ENCODE results near the gene MRPL53.
"Not testable (repeated sequence)": the region's sequence is repeated elsewhere in the genome, so short reads cannot be mapped to it uniquely, and the experiment has no call there.

The MRPL53 gene

GRCh38 chr2:74481431-74481830 lies 9.0 kb upstream of the MRPL53 start:
- DNase-seq: no peak

DNA sequence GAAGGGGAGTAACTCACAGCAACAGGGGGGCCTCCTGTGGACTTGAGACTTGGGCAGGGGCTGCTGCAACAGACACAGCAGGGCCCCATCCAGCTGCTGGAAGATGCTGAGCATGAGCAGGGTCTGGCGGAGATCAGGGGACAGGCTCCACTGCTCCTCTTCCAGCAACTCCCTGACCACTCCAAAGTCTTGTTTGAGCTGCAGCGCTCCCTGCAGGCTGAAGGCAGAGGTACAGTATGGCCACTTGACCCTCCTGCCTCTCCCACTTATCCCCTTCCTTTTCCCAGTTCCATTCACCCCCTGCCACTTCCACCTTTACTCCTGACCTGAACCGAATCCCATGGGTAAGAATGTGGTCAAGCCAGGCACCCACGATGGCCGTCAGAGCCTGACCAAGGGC lies 2.4 kb upstream of the MRPL53 start:
- DNase-seq: no peak

- DNase-seq: no peak
Observed at GRCh38 chr2:74474481-74474880, 2.0 kb upstream of the MRPL53 start.

DNA sequence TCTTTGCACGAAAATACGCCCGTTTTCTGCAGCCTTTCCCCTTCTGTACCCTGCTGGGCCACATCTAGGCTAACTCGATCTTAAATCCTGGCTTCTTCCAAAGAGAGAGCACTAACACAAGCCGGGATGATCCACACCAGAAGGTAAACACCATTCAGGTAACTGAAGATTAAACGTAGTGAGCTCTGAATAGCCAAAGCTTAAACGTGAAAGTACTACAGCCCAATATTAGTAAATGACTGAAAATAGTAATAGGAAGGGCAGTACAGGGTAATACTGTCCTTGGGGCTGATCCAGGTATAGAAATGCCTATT lies 422 bp upstream of the MRPL53 start:
- no peak for DNase-seq

- no peak for DNase-seq
Observed at GRCh38 chr2:74471332-74472065, 981 bp downstream of the MRPL53 start.

DNA sequence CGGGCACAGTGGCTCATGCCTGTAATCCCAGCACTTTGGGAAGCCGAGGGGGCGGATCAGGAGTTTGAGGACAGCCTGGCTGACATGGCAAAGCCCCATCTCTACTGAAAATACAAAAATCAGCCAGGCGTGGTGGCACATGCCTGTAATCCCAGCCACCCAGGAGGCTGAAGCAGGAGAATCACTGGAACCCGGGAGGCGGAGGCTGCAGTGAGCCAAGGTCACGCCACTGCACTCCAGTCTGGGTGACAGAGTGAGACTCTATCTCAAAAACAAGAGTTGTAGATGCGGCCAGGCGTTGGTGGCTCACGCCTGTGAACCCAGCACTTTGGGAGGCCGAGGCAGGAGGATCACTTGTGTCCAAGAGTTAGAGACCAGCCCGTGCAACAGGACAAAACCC lies 1.7 kb downstream of the MRPL53 start:
- not testable (repeated sequence) for DNase-seq

DNA sequence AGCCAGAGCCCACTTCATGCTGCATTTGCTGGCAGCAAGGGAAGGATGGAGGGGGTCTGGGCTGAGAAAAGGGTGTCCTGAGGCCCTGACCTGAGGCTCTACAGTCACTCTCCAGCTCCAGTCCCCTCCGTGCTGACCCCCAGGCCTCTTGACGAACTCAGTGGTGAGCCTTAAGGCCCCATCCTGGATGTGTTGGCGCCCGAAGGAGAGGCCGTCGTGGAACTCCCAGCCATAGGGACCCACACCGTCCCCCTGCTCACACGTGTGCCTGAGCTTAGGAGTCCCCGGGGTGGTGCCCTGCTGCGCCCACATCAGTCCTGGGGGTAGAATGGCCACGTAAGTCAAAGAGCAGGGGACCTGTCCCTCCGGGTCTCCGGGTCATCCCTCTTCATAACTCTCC lies 8.1 kb downstream of the MRPL53 start:
- no peak for DNase-seq

- no peak for DNase-seq
Observed at GRCh38 chr2:74462786-74463105, 9.7 kb downstream of the MRPL53 start.

DNA sequence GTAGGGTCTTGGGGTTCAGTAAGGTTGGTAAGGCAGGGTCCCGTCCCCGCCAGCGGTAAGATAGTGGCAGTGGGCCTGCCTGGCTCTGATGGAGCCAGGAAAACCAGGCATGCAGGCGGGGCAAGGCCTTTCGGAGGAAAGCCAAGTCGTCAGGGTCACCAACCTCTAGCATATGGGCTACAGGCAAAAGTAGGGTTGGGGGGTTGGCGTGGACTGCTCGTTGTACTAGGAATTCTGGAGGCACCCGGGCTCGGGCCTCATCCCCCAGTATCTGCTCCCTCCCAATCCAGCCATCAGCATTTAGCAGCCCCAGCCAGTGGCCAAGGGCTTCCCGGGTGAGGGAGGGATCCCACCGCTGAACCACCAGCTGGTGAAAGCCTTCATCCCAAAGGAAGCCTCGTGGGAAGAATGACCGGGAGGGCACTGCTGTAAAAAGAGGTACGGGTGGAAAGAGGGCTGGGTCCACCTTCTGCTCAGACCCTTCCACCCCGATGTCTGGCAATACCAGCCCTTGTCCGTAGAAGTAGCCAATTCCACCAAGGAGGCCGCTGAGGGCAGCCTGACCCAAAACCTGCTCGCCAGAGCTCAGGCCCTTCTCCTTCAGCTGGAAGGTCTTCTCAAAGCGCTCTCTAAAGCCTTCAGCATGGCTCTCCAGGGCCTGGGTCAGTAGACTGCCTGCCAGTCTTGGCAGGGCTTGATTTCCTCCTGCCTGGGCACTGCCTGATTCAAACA lies 10.3 kb downstream of the MRPL53 start:
- no peak for DNase-seq

GRCh38 chr2:74461187-74462053 lies 11.1 kb downstream of the MRPL53 start:
- no peak for DNase-seq

GRCh38 chr2:74460187-74460586 lies 12.3 kb downstream of the MRPL53 start:
- not testable (repeated sequence) for DNase-seq

- not testable (repeated sequence) for DNase-seq
Observed at GRCh38 chr2:74459503-74460118, 12.9 kb downstream of the MRPL53 start.

DNA sequence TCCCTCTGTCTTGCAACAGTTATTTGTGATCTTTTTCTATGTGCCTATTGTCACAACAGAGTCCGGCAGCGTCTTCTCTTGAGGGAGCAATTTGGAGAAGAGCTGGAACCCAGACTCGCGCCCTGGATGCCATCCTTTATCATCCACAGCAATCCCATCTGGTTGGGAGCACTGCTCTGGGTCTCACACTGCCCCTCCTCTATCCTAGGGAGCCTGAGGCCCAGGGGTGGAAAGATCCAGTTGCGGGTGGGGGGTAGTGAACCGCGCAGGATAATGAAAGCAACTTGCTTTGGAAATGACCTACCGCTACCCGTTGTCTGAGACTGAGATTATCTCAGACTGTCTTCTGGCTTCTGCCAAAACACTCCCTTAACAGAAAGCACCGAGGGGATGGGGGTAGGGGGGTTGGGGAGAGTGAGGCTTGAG lies 13.5 kb downstream of the MRPL53 start:
- DNase-seq: no peak

DNA sequence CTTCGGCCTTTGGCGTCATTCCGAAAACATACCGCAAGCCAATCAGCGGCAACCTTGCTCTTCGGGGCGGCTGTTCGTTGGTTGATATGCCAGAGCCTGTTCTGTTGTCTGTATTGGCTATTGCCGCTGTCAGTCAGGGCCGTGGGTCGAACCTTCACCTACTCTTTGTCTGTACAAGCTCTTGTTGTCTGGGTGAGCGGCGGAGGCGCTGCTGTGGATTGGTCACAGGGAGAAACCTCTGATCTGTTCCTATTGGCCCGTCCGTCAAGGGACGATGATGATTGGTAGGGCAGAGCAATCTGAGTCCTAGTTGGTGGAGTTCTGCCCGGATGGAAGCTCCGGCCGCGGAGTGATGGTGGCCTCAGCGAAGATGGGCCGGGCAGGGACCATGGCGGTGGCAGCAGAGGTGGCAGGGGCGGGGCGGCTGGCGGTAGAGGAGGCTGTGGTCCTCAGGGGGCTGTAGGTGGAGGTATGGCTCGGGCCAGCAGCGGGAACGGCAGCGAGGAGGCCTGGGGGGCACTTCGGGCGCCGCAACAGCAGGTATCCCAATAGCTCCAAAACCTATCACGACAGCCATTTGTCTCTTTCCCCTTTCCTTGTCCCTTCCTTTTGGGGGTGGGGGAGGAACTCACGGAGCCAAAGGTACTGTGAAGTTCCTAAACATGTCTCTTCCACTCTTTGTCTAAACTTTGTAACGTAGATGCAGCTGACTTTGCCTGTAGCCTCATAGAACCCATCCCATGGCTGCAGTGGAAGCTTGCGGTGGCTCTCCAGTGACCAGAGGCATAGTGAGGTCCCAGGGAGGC lies 14.1 kb downstream of the MRPL53 start, which contains the start of gene WBP1:
Gene WBP1 (plus strand): TSS at position 307 of the 806 bp plus-strand sequence. CDS start 165 bp downstream, at position 472.
- DNase-seq: peak; percentile 98

DNA sequence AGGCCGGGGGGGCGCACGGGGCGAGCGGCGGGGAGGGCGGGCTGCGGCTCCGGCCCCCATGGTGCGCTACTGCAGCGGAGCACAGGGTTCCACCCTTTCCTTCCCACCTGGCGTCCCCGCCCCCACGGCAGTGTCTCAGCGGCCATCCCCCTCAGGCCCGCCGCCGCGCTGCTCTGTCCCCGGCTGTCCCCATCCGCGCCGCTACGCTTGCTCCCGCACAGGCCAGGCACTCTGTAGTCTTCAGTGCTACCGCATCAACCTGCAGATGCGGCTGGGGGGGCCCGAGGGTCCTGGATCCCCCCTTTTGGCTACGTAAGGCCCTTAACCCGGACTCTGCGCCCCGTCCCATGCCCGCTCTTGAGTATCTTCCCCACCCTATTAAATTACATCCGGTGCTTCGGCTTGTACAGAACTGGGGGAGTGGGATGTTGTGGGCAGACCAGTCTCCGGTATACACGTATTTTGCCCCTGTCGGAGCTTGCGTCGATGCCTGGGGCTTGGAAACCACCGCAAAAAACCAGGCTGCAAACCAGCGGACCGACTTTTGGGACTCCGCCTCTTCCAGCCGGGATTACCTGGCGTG lies 14.8 kb downstream of the MRPL53 start:
- DNase-seq: peak; percentile 40

- DNase-seq: no peak
Observed at GRCh38 chr2:74457129-74457548, 15.3 kb downstream of the MRPL53 start.

DNA sequence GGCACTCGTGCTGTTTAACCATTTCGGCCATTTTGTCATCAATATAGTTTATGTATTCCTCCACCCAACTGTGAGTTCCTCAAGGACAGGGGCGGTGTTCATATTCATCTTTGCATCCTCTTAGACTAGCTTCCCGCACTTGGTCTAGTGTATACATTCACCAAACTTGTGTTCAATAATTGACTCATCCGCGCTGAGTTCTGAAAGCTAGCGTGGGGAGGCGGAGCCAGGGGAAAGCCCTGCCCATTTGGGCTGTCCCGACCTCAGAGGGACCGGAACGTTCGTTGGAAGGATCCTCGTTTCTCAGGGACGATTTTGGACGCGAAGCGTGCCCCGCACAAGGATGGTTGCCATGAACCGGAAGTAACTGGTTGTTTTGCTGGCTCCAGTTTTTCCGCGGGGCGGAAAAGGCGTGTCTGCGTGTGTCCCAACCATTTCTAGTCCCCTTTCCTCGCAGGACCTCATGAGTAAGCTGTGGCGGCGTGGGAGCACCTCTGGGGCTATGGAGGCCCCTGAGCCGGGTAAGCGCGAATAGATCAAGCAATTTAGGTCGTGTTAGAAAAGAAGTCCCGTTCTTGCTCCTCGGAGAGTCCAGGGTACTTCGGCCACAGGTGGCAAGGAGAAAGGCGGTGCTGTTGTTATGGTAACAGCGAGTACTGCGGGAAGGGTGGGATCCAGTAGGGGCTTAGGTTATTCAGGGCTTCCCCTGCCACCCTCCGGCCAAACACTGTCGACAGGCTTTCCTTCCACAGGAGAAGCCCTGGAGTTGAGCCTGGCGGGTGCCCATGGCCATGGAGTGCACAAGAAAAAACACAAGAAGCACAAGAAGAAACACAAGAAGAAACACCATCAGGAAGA lies 17.6 kb downstream of the MRPL53 start, which contains the start of gene INO80B:
Gene INO80B (plus strand): TSS at position 434 of the 858 bp plus-strand sequence. CDS start 30 bp downstream, at position 464.
- peak; percentile 88 for DNase-seq

GRCh38 chr2:74450570-74451190 lies 21.8 kb downstream of the MRPL53 start:
- DNase-seq: no peak

GRCh38 chr2:74448771-74449170 lies 23.7 kb downstream of the MRPL53 start:
- no peak for DNase-seq
